Ureter (tissue), 1 donor: ENCODE results near the gene GRAMD1B. TPM values are rescaled to one million over a fixed set of nuclear protein-coding genes. Genes with fewer than 3 reads are reported as not detected.
"Not testable (repeated sequence)": the region's sequence is repeated elsewhere in the genome, so short reads cannot be mapped to it uniquely, and the experiment has no call there.

Experiments used
- DNase-seq: peaks from one replicate; pipeline ENCODE4 v3.0.0-alpha.2; 2020; ENCODE audit warnings: low spot score
- total RNA-seq: library from RNA; stranded (reverse); gene quantifications from one replicate; pipeline ENCODE4 v1.2.4, GENCODE V29; 2023
- donor health status: DM: yes; HTN: yes; CAD: no.

Gene GRAMD1B
- total RNA-seq, 1 donor from 2014 or later = 3.5 TPM

- DNase-seq = no peak
Measured at GRCh38 chr11:123443851-123444623, 14.0 kb downstream of the GRAMD1B start.

GRCh38 chr11:123448823-123449222 lies 18.8 kb downstream of the GRAMD1B start:
- no peak for DNase-seq

GRCh38 chr11:123449436-123449835 lies 19.4 kb downstream of the GRAMD1B start:
- no peak for DNase-seq

- DNase-seq = no peak
Measured at GRCh38 chr11:123450623-123451022, 20.6 kb downstream of the GRAMD1B start.

DNA sequence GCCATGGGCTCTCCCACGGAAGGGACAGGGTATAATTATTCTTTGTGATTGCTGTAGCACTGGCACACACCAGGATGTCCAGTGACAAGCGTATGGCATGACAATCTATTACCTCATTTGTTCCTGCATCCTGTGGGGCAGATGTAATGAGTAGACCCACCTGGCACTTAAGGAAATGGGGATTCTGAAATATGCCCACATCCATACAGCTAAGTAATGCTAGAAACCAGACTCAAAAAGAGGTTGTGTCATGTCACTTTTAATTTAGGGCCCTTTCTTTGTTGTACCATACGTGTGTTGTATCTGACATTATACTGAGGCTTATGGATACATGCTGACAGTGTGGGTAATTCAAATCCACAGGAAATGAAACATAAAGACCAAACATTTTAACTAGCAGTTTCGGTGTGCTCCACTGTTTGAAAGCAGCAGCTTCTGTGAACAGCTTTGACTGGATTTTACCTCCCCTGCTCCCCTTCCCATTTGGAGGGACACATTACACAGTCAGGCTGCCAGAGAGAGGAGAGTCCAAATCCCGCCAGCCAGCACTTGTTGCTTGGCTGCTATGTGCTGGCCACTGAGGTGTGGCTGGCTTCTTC lies 21.2 kb downstream of the GRAMD1B start:
- DNase-seq = no peak

- no peak for DNase-seq
Measured at GRCh38 chr11:123452794-123453193, 22.7 kb downstream of the GRAMD1B start.

DNA sequence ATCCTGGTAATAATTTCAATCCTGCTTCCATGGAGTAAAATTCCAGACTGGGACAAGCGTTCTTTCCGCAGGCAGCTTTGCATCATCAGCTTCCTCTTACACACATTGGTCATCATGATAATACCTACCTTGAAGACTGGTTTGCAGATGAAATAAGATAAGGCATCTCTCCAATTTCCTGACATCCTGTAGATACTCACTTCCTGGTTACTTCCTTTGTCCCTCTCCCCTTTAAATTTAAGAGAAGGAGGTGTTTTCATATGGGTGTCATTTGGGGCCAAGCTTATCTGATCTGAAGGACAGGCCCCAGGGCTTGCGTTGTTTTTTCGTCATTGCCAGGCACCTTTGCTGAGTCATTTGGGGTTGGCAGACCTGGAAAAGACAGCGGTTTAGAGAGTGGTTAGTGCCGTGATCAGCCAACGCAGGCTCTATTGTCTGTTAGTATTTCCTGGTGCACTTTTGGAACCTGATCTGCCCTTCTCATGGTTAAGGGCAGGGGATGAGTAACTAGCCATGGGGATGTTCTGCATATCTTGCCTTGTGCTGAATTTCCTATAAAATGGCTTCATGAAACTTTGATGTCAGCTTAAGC lies 24.1 kb downstream of the GRAMD1B start:
- DNase-seq = no peak

DNA sequence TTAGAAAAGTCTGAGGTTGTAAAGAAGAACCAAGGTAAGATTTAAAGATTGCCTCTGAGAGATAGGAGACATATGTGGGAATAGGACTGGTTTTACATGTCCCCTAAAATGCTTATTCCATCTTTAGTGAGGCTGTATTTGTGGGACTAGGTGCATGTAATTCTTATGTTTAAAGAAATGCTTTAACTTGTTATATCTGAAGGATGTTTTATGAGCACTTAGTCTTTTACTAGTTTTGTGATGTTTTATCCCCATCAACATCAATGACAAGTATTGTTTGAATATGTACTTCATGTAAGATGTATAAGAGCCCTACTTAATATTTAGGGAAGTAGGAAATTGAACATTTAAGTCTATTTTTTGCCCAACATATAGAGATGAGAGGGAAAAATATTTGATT lies 24.7 kb downstream of the GRAMD1B start:
- DNase-seq = no peak

DNA sequence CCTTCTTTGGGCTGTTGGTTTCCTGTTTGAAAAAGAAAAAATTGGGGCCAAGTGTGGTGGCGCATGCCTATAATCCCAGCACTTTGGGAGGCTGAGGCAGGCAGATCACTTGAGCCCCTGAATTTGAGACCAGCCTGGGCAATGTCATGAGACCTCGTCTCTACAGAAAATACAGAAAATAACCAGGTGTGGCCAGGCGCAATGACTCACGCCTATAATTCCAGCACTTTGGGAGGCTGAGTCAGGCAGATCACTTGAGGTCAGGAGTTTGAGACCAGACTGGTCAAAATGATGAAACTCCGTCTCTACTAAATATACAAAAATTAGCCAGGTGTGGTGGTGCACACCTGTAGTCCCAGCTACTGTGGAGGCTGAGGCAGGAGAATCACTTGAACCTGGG lies 26.4 kb downstream of the GRAMD1B start:
- not testable (repeated sequence) for DNase-seq

DNA sequence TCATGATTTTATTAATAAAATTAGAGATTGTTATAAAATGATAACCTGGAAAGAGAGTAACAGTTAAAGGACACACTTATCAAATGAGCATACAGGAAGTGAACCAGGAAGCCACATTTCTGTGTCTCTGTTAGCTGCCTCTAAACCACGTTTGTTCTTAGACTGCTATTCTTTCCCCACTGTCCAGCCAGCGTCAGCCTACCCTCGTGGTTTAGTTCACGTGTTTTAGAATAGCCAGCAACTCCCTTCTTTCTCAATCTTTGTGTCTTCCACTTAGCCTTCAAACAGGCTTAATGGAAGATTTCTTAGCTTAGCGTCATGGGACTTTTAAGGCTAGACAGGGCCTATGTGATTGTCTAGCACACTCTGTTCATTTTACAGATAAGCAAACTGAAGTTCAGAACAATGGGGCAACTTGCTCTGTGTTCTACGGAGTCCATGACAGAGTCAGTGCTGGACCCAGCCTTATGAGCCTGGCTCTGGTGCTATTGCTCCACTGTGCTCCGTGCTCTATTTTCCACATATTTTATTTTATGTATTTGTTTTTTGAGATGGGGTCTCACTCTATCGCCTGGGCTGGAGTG lies 27.2 kb downstream of the GRAMD1B start:
- no peak for DNase-seq

GRCh38 chr11:123458501-123458900 lies 28.4 kb downstream of the GRAMD1B start:
- no peak for DNase-seq

DNA sequence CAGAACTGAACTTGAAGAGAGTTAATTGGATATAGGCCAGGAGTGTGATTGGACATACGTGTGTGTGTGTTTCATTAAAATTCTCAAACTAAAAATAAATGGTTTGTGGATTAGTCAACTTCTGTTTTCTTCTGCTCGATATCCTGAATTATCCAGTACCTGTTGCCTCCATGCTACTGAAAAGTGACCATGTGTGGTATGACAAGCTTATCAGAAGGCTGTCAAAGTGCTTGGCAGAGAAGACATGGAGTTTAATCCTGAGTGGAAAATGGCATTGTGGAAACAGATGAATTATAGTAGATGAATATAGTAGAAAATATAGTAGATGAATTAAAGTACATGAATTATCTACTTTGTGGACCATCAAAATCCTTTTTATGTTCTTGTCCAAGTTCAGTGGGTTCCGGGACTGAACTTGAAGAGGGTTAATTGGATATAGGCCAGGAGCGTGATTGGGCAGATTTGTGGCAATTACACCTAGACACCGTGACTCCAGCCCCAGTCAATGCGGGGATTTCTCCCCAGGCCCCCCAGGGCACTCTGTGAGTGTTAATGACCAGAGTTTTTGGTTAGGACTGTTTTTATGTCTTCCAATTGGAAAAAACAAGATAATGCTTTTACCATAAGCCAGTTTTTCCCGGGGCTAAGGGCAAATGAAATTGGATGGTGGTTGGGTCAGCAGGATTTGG lies 30.1 kb downstream of the GRAMD1B start:
- no peak for DNase-seq

- DNase-seq = no peak
Measured at GRCh38 chr11:123461164-123461563, 31.1 kb downstream of the GRAMD1B start.

GRCh38 chr11:123465667-123466066 lies 35.6 kb downstream of the GRAMD1B start:
- not testable (repeated sequence) for DNase-seq

GRCh38 chr11:123466172-123466571 lies 36.1 kb downstream of the GRAMD1B start:
- not testable (repeated sequence) for DNase-seq

- no peak for DNase-seq
Measured at GRCh38 chr11:123469089-123469488, 39.0 kb downstream of the GRAMD1B start.

DNA sequence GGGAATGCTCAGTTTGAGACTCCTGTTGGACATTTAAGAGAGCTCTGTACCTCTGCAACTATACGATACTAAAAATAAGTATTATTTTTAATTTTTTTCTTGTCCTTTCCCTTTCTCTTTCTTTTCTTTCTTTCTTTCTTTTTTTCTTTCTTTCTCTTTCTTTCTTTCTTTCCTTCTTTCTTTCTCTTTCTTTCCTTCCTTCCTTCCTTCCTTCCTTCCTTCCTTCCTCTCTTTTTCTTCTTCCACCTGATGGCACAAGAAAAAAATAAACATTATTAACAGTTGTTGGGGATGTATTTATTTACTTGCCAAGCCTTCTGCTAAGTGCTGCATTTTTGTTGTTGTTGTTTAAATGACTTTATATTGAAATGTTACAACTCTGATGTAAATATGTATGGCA lies 39.5 kb downstream of the GRAMD1B start:
- DNase-seq = no peak

DNA sequence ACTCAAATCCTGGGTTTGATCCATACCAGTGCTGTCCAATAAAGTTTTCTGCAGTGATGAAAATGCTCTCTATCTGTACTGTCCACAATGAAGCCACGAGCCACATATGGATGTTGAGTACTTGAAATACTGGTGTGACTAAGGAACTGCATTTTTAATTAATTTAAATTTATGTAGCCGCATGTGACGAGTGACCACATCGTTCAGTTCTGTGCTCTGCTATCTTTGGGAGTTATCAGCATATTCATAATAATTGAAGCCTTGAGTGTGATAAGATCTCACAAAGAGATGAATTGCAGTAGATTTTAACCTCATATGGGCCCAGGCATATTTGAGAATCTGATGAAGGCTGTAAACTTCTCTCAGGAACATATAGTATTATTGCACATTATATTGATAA lies 40.8 kb downstream of the GRAMD1B start:
- DNase-seq = no peak

DNA sequence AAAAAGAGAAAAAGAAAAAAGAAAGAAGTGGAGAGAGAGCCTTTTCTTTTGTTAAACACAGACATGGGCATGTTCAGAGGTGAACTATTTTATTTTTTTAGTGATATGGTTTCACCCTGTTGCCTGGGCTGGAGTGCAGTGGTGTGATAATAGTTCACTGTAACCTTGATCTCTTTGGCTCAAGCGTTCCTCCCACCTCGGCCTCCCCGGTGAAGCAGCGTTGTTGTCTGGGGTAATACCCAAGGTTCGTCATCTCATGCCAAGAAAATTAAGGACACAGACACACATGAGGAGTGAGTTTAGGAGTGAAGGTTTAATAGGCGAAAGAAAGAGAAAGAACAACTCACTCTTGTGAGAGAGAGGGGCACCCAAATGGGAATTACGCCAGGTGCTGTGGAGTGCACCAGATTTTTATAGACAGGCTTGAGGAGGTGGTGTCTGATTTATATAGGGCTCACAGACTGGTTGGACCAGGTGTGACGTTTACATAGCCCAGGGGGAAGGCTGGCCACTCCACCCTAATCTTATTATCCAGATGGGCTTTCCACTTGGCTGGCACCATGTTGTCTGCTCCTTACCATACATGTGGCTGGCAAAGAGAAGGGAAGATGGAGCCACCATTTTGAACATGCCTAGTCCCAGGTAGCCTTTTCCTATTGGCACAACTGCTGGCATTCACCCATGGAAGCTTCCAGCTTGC lies 42.3 kb downstream of the GRAMD1B start:
- no peak for DNase-seq

- DNase-seq = no peak
Measured at GRCh38 chr11:123473941-123474677, 44.0 kb downstream of the GRAMD1B start.

GRCh38 chr11:123474994-123475393 lies 44.9 kb downstream of the GRAMD1B start:
- no peak for DNase-seq
